ENCODE measurements around the gene ALAS2. TPM values are rescaled to one million over a fixed set of nuclear protein-coding genes. Genes with fewer than 3 reads are reported as not detected.

Gene ALAS2
- total RNA-seq, 1 donor from 2014 or later = not detected

- no peaks in the 10 kb centered on the region for H4K20me1 ChIP-seq (ENCODE audit: insufficient read depth, low read length)
- peaks cover 6% of the 10 kb centered on the region for H3K4me1 ChIP-seq (ENCODE audit: insufficient read depth, low read length)
- no peak overlapping the region for H2AFZ ChIP-seq (ENCODE audit: low read depth, low read length)
- no peaks in the 10 kb centered on the region for H3K27me3 ChIP-seq (ENCODE audit: insufficient read depth, low read length)
- H3K9me3 Mint-ChIP-seq (ENCODE audit: unreplicated experiment) = no peaks in the 10 kb centered on the region
- no peaks in the 10 kb centered on the region for H3K9me3 ChIP-seq (ENCODE audit: insufficient read depth, low read depth, low read length)
- H3K27ac Mint-ChIP-seq (ENCODE audit: unreplicated experiment) = no peak overlapping the region
- H3K27ac ChIP-seq (ENCODE audit: low read depth, low read length) = no peak overlapping the region
- H3K36me3 Mint-ChIP-seq (ENCODE audit: low read depth, unreplicated experiment) = no peaks in the 10 kb centered on the region
- H3K4me3 Mint-ChIP-seq (ENCODE audit: unreplicated experiment) = no peak overlapping the region
- H3K4me1 Mint-ChIP-seq (ENCODE audit: low read depth, unreplicated experiment) = no peaks in the 10 kb centered on the region
- H3K4me2 ChIP-seq (ENCODE audit: low read length) = no peak overlapping the region
- no peak overlapping the region for H3K4me3 ChIP-seq (ENCODE audit: insufficient read depth, low read depth, low read length)
- no peaks in the 10 kb centered on the region for H3K36me3 ChIP-seq (ENCODE audit: insufficient read depth, low read length)
- TF ChIP-seq EZH2 (IDR thresholded peaks at IDR 0.05; ENCODE audit: insufficient read depth, low read length) = no peak
- FAIRE-seq (peak; percentile 49), DNase-seq (ENCODE audit: low read depth) (no peak)
- no peak overlapping the region for H3K9ac ChIP-seq (ENCODE audit: low read length)
- H3K79me2 ChIP-seq (ENCODE audit: insufficient read depth, low read length) = no peaks in the 10 kb centered on the region
- no peaks in the 10 kb centered on the region for H3K27me3 Mint-ChIP-seq (ENCODE audit: low read depth, unreplicated experiment)
These were observed 36.0 kb downstream of the ALAS2 start for GRCh38 chrX:54994668-54995351.

GRCh38 chrX:54994099-54994498, 36.7 kb downstream of the ALAS2 start, which contains the start of gene PFKFB1:
TSS of gene PFKFB1 (minus strand) at chrX:54994188. CDS start at chrX:54994007, 181 bp downstream.
- Histone ChIP-seq H3K79me2 (ENCODE audit: insufficient read depth, low read length) (no peaks in the 10 kb centered on the region), H3K4me2 (ENCODE audit: low read length) (no peak within 1 kb of the TSS), H3K27me3 (ENCODE audit: insufficient read depth, low read length) (no peaks in the 10 kb centered on the region), H3K9me3 (ENCODE audit: insufficient read depth, low read depth, low read length) (no peaks in the 10 kb centered on the region), H3K36me3 (ENCODE audit: insufficient read depth, low read length) (no peaks in the 10 kb centered on the region), H3K9ac (ENCODE audit: low read length) (no peak within 1 kb of the TSS), H3K4me3 (ENCODE audit: insufficient read depth, low read depth, low read length) (no peak within 1 kb of the TSS), H2AFZ (ENCODE audit: low read depth, low read length) (no peak within 1 kb of the TSS), H3K27ac (ENCODE audit: low read depth, low read length) (no peak within 1 kb of the TSS), H4K20me1 (ENCODE audit: insufficient read depth, low read length) (no peaks in the 10 kb centered on the region), H3K4me1 (ENCODE audit: insufficient read depth, low read length) (peaks cover under 1% of the 10 kb centered on the region)
- Mint-ChIP-seq H3K27ac (ENCODE audit: unreplicated experiment) (no peak within 1 kb of the TSS), H3K27me3 (ENCODE audit: low read depth, unreplicated experiment) (no peaks in the 10 kb centered on the region), H3K9me3 (ENCODE audit: unreplicated experiment) (no peaks in the 10 kb centered on the region), H3K4me1 (ENCODE audit: low read depth, unreplicated experiment) (no peaks in the 10 kb centered on the region), H3K36me3 (ENCODE audit: low read depth, unreplicated experiment) (no peaks in the 10 kb centered on the region), H3K4me3 (ENCODE audit: unreplicated experiment) (no peak within 1 kb of the TSS)
- DNase-seq (ENCODE audit: low read depth) (no peak), FAIRE-seq (no peak)
- TF ChIP-seq EZH2 (IDR thresholded peaks at IDR 0.05; ENCODE audit: insufficient read depth, low read length) (no peak), CTCF (IDR thresholded peaks at IDR 0.05; ENCODE audit: insufficient read depth, low read depth, low read length) (no peak)

GRCh38 chrX:54992911-54993622, 37.7 kb downstream of the ALAS2 start:
- no peaks in the 10 kb centered on the region for H3K4me1 Mint-ChIP-seq (ENCODE audit: low read depth, unreplicated experiment)
- H3K27me3 Mint-ChIP-seq (ENCODE audit: low read depth, unreplicated experiment) = no peaks in the 10 kb centered on the region

More at GRCh38 chrX:54992911-54993622, 37.7 kb downstream of the ALAS2 start:
- no peak overlapping the region for H3K9ac ChIP-seq (ENCODE audit: low read length)
- H3K4me3 ChIP-seq (ENCODE audit: insufficient read depth, low read depth, low read length) = no peak overlapping the region
- Mint-ChIP-seq H3K36me3 (ENCODE audit: low read depth, unreplicated experiment) (no peaks in the 10 kb centered on the region), H3K9me3 (ENCODE audit: unreplicated experiment) (no peaks in the 10 kb centered on the region), H3K27ac (ENCODE audit: unreplicated experiment) (no peak overlapping the region), H3K4me3 (ENCODE audit: unreplicated experiment) (no peak overlapping the region)
- no peaks in the 10 kb centered on the region for H3K27me3 ChIP-seq (ENCODE audit: insufficient read depth, low read length)
- H3K79me2 ChIP-seq (ENCODE audit: insufficient read depth, low read length) = no peaks in the 10 kb centered on the region
- H3K36me3 ChIP-seq (ENCODE audit: insufficient read depth, low read length) = no peaks in the 10 kb centered on the region
- DNase-seq (ENCODE audit: low read depth) (no peak), FAIRE-seq (no peak)
- no peaks in the 10 kb centered on the region for H3K4me1 ChIP-seq (ENCODE audit: insufficient read depth, low read length)
- H2AFZ ChIP-seq (ENCODE audit: low read depth, low read length) = no peak overlapping the region
- TF ChIP-seq EZH2 (IDR thresholded peaks at IDR 0.05; ENCODE audit: insufficient read depth, low read length) = no peak
- no peak for TF ChIP-seq CTCF (IDR thresholded peaks at IDR 0.05; ENCODE audit: insufficient read depth, low read depth, low read length)
- no peaks in the 10 kb centered on the region for H3K9me3 ChIP-seq (ENCODE audit: insufficient read depth, low read depth, low read length)
- H3K27ac ChIP-seq (ENCODE audit: low read depth, low read length) = no peak overlapping the region
- no peaks in the 10 kb centered on the region for H4K20me1 ChIP-seq (ENCODE audit: insufficient read depth, low read length)
- no peak overlapping the region for H3K4me2 ChIP-seq (ENCODE audit: low read length)

All from astrocyte (in vitro differentiated cells and primary cell).